K562 (cell line): ENCODE data around the gene GABRD. TPM values are rescaled to one million over a fixed set of nuclear protein-coding genes. Genes with fewer than 3 reads are reported as not detected.

ENCODE experiments used
- CCNT2 ChIP-seq: IDR thresholded peaks from 2 replicates; pipeline ENCODE4 v1.6.1; 2011; ENCODE audit warnings: borderline replicate concordance, low read depth, mild to moderate bottlenecking, moderate library complexity, mixed read lengths, low read length; ENCODE audit not compliant: insufficient read length; ENCODE audit errors: extremely low read depth
- CEBPG ChIP-seq, 3 experiments: fragments of 200-800 bp in 1 of 3; sonication (Bioruptor generic) in 1 of 3; sonication (generic) in 1 of 3; formaldehyde crosslinking in 1 of 3; IDR thresholded peaks in 2 of 3; conservative IDR thresholded peaks in 1 of 3; 2 replicates each; pipeline versions ENCODE4 v1.6.1 to v1.8.0; 2016 to 2022; ENCODE audit warnings: missing compliant biosample characterization in 2 of 3, missing genetic modification characterization in 2 of 3, mild to moderate bottlenecking in 1 of 3, missing genetic modification reagents in 1 of 3
- CEBPZ ChIP-seq: fragments of 150-350 bp; IDR thresholded peaks from 2 replicates; pipeline ENCODE4 v1.6.1; 2014; ENCODE audit warnings: low read depth, mild to moderate bottlenecking, low read length, borderline replicate concordance
- HDGF ChIP-seq: fragments of 450-650 bp; IDR thresholded peaks from 2 replicates; pipeline ENCODE4 v1.6.1; 2016
- MTA1 ChIP-seq: fragments of 450-650 bp; IDR thresholded peaks from 2 replicates; pipeline ENCODE4 v1.6.1; 2017; ENCODE audit warnings: borderline replicate concordance
- NR1H2 ChIP-seq: sonication (generic); formaldehyde crosslinking; IDR thresholded peaks from 2 replicates; pipeline ENCODE4 v1.4.0; 2020; ENCODE audit warnings: mild to moderate bottlenecking, missing genetic modification reagents
- POLR2G ChIP-seq: fragments of 200-400 bp; formaldehyde crosslinking; IDR thresholded peaks from 2 replicates; pipeline ENCODE4 v1.6.1; 2017; ENCODE audit warnings: low read depth, mild to moderate bottlenecking, antibody characterized with exemption, low read length, moderate library complexity
- RREB1 ChIP-seq: fragments of 250-450 bp; sonication (Bioruptor Pico); IDR thresholded peaks from 2 replicates; pipeline ENCODE4 v1.4.0; 2020
- SRSF1 ChIP-seq: fragments of 200-400 bp; formaldehyde crosslinking; IDR thresholded peaks from 2 replicates; pipeline ENCODE4 v1.6.1; 2017; ENCODE audit warnings: mild to moderate bottlenecking, low read depth, low read length, moderate library complexity
- UBTF ChIP-seq, 2 experiments: IDR thresholded peaks; 2 replicates each; pipeline ENCODE4 v1.6.1; 2012; ENCODE audit warnings: improper control_type of control experiment in 2 of 2, low read depth in 2 of 2, low read length in 2 of 2, borderline replicate concordance in 1 of 2
- XRCC3 ChIP-seq: fragments of 450-650 bp; IDR thresholded peaks from 2 replicates; pipeline ENCODE4 v1.6.1; 2017; ENCODE audit warnings: mild to moderate bottlenecking, moderate library complexity
- ZNF140 ChIP-seq: fragments of 250-450 bp; sonication (Bioruptor Pico); IDR thresholded peaks from 2 replicates; pipeline ENCODE4 v1.8.0; 2021; ENCODE audit warnings: moderate library complexity, mild to moderate bottlenecking, inconsistent platforms
- ZNF184 ChIP-seq: sonication (generic); formaldehyde crosslinking; IDR thresholded peaks from 2 replicates; pipeline ENCODE4 v1.5.0; 2020; ENCODE audit warnings: missing genetic modification reagents
- ZNF584 ChIP-seq: fragments of 200-800 bp; sonication (Bioruptor generic); IDR thresholded peaks from 2 replicates; pipeline ENCODE4 v1.6.1; 2016; ENCODE audit warnings: low read depth, mild to moderate bottlenecking, missing genetic modification characterization, missing compliant biosample characterization
- polyA plus RNA-seq, 8 experiments: library from polyadenylated mRNA; depleted of rRNA in 4 of 8; stranded (reverse) in 5 of 8; unstranded in 3 of 8; fragments of >200 nt; fragmentation: Nextera tagmentation in 2 of 8; fragmentation: Illumina TruSeq in 1 of 8; extraction: Ambion mirVana in 2 of 8; extraction: Trizol in 1 of 8; gene quantifications; 2 replicates each; pipeline versions ENCODE4 v1.2.1 to v1.2.3, GENCODE V29; 2011 to 2014; ENCODE audit warnings: inconsistent platforms in 1 of 8, missing spikeins in 1 of 8
- total RNA-seq, 7 experiments: library from RNA; depleted of rRNA in 6 of 7; stranded (reverse); fragments of >200 nt in 6 of 7; fragmentation: Illumina TruSeq in 2 of 7; extraction: Trizol in 2 of 7; gene quantifications; 2 replicates each; pipeline versions ENCODE4 v1.2.1 to v1.2.3, GENCODE V29; 2011 to 2021; ENCODE audit warnings: low replicate concordance in 1 of 7

GABRD gene
- total and polyA plus RNA-seq, 9 of the 15 experiments (the other 6 are each of a cell fraction or from before 2014, with no cell fraction given) = 0.07 TPM; not detected in 8

GRCh38 chr1:2044510-2045319, 25.6 kb downstream of the GABRD start (continued):
- TF ChIP-seq UBTF (IDR thresholded peaks at IDR 0.05; ENCODE audit: borderline replicate concordance in 1 of 2, low read depth in 2 of 2, low read length in 2 of 2) (no peak), MTA1 (no peak), ZNF140 (CRISPR knock-in tag) (no peak), XRCC3 (no peak), RREB1 (CRISPR knock-in tag) (no peak), CCNT2 (no peak), POLR2G (0 out of 2 replicates have a peak, but pooled peaks have one; percentile 16), NR1H2 (CRISPR knock-in tag) (no peak), CEBPZ (no peak), ZNF184 (CRISPR knock-in tag) (no peak), ZNF584 (CRISPR knock-in tag) (no peak), CEBPG (CRISPR knock-in tag; IDR thresholded peaks at IDR 0.05) (0 out of 2 replicates have a peak, but pooled peaks have one; percentile 14), CEBPG (tag; conservative IDR thresholded peaks at IDR 0.05 in 1 of 2, IDR thresholded peaks at IDR 0.05 in 1 of 2) (no peak), HDGF (no peak), SRSF1 (no peak)
